ENCODE results near the gene CAMK1G.

GRCh38 chr1:209650454-209650853 lies 66.9 kb downstream of the CAMK1G start:
- TF ChIP-seq SIN3A (IDR thresholded peaks at IDR 0.05; ENCODE audit: low read depth) (no peak), ZBTB33 (IDR thresholded peaks at IDR 0.05; ENCODE audit: extremely low read depth, insufficient replicate concordance, low read length) (no peak), POLR2A (IDR thresholded peaks at IDR 0.05; ENCODE audit: borderline replicate concordance, extremely low read depth, insufficient read depth, insufficient read length) (no peak), CTCF (IDR thresholded peaks at IDR 0.05 in 2 of 3, conservative IDR thresholded peaks at IDR 0.05 in 1 of 3; ENCODE audit: borderline replicate concordance in 1 of 3, insufficient read depth in 1 of 3, low read depth in 2 of 3, low read length in 2 of 3) (no peak), REST (IDR thresholded peaks at IDR 0.05; ENCODE audit: low read depth) (no peak), ATF3 (IDR thresholded peaks at IDR 0.05) (no peak), POLR2AphosphoS5 (IDR thresholded peaks at IDR 0.05; ENCODE audit: low read depth, low read length) (no peak), ZFX (IDR thresholded peaks at IDR 0.05) (no peak), RAD21 (IDR thresholded peaks at IDR 0.05; ENCODE audit: low read depth) (no peak), YY1 (IDR thresholded peaks at IDR 0.05; ENCODE audit: extremely low read depth, insufficient replicate concordance, low read depth, low read length) (no peak), EZH2 (IDR thresholded peaks at IDR 0.05) (no peak), EGR1 (IDR thresholded peaks at IDR 0.05; ENCODE audit: low read depth) (no peak), TCF7L2 (IDR thresholded peaks at IDR 0.05; ENCODE audit: borderline replicate concordance, extremely low read depth, insufficient read depth, insufficient read length) (no peak)
